ENCODE measurements around the gene TP53RK. TPM values are rescaled to one million over a fixed set of nuclear protein-coding genes. Genes with fewer than 3 reads are reported as not detected.

TP53RK gene
- total RNA-seq, 4 donors from 2014 or later, result 14.6 to 21.3 (median 18.7) TPM

- Histone ChIP-seq H3K36me3 (no peaks in the 10 kb centered on the region), H3K27me3 (peaks cover 52% of the 10 kb centered on the region), H3K27ac (no peak overlapping the region), H3K4me3 (no peak overlapping the region), H3K9me3 (no peaks in the 10 kb centered on the region), H3K4me1 (peaks cover 0 to 8% (median 0%) of the 10 kb centered on the region in 3 donors)
- 96 to 100% methylated on average over 3 to 5 of the region's 10 CpGs for WGBS, 2 donors (ENCODE audit: low coverage in 1 of 2)
- TF ChIP-seq POLR2A (IDR thresholded peaks at IDR 0.05), result no peak
- no peak for TF ChIP-seq EP300 (IDR thresholded peaks at IDR 0.05)
- TF ChIP-seq CTCF (IDR thresholded peaks at IDR 0.05), result no peak
- no peak for TF ChIP-seq POLR2AphosphoS5 (IDR thresholded peaks at IDR 0.05)
- ATAC-seq, result no peak
These were observed 38.6 kb downstream of the TP53RK start for GRCh38 chr20:46650575-46651090.

GRCh38 chr20:46649965-46650542, 39.2 kb downstream of the TP53RK start:
- H3K36me3 ChIP-seq, result no peaks in the 10 kb centered on the region
- H3K4me1 ChIP-seq, result peaks cover 0 to 8% (median 0%) of the 10 kb centered on the region in 3 donors
- WGBS, 2 donors (ENCODE audit: low coverage in 1 of 2), result 95 to 100% methylated on average over 3 to 8 of the region's 9 CpGs
- ATAC-seq, result no peak
- no peak overlapping the region for H3K27ac ChIP-seq
- no peaks in the 10 kb centered on the region for H3K9me3 ChIP-seq
- no peak overlapping the region for H3K4me3 ChIP-seq
- no peak for TF ChIP-seq CTCF (IDR thresholded peaks at IDR 0.05)
- TF ChIP-seq EP300 (IDR thresholded peaks at IDR 0.05), result no peak
- TF ChIP-seq POLR2A (IDR thresholded peaks at IDR 0.05), result no peak
- no peak for TF ChIP-seq POLR2AphosphoS5 (IDR thresholded peaks at IDR 0.05)
- H3K27me3 ChIP-seq, result peaks cover 49% of the 10 kb centered on the region

GRCh38 chr20:46649650-46649949, 39.6 kb downstream of the TP53RK start:
- TF ChIP-seq EP300 (IDR thresholded peaks at IDR 0.05), result no peak
- no peak for TF ChIP-seq POLR2AphosphoS5 (IDR thresholded peaks at IDR 0.05)
- no peak for TF ChIP-seq POLR2A (IDR thresholded peaks at IDR 0.05)
- no peak for TF ChIP-seq CTCF (IDR thresholded peaks at IDR 0.05)
- H3K4me1 ChIP-seq, result peaks cover 0 to 8% (median 0%) of the 10 kb centered on the region in 3 donors
- WGBS, 2 donors (ENCODE audit: low coverage in 1 of 2), result 59 to 71% methylated on average over 3 of the region's 3 CpGs
- H3K27ac ChIP-seq, result no peak overlapping the region
- no peaks in the 10 kb centered on the region for H3K36me3 ChIP-seq
- H3K27me3 ChIP-seq, result peaks cover 45% of the 10 kb centered on the region
- H3K9me3 ChIP-seq, result no peaks in the 10 kb centered on the region
- ATAC-seq, result no peak
- no peak overlapping the region for H3K4me3 ChIP-seq

- Histone ChIP-seq H3K9me3 (no peaks in the 10 kb centered on the region), H3K4me1 (peaks cover 0 to 8% (median 0%) of the 10 kb centered on the region in 3 donors), H3K4me3 (no peak overlapping the region), H3K27me3 (peaks cover 40% of the 10 kb centered on the region), H3K27ac (no peak overlapping the region), H3K36me3 (no peaks in the 10 kb centered on the region)
- 62 to 75% methylated on average over 4 to 8 of the region's 8 CpGs for WGBS, 2 donors (ENCODE audit: low coverage in 1 of 2)
- no peak for ATAC-seq
- TF ChIP-seq POLR2A (IDR thresholded peaks at IDR 0.05), result no peak
- TF ChIP-seq POLR2AphosphoS5 (IDR thresholded peaks at IDR 0.05), result no peak
- no peak for TF ChIP-seq CTCF (IDR thresholded peaks at IDR 0.05)
- TF ChIP-seq EP300 (IDR thresholded peaks at IDR 0.05), result no peak
These were observed 40.2 kb downstream of the TP53RK start for GRCh38 chr20:46648903-46649649.
